Gastroesophageal sphincter (tissue), 3 donors: Measurements from ENCODE around the gene GPR37L1.

Experiments used
- EP300 ChIP-seq: sonication (generic); formaldehyde crosslinking; IDR thresholded peaks from one replicate; pipeline ENCODE4 v1.6.1; 2017; ENCODE audit warnings: antibody characterized with exemption, mild to moderate bottlenecking
- POLR2A ChIP-seq, 2 donors: fragments of 450-650 bp; IDR thresholded peaks; one replicate each; pipeline ENCODE4 v1.6.1; 2017; ENCODE audit warnings: antibody characterized with exemption in 2 of 2, mild to moderate bottlenecking in 2 of 2, moderate library complexity in 1 of 2
- POLR2AphosphoS5 ChIP-seq: sonication (generic); formaldehyde crosslinking; IDR thresholded peaks from one replicate; pipeline ENCODE4 v1.6.1; 2017; ENCODE audit warnings: antibody characterized with exemption
- TF ChIP-seq, protein P1 (sequence below), 4 experiments: fragments of 200-600 bp in 2 of 4; fragments of 450-650 bp in 2 of 4; sonication (generic) in 1 of 4; IDR thresholded peaks; one replicate each; pipeline ENCODE4 v1.5.1; 2017 to 2019; ENCODE audit warnings: antibody characterized with exemption in 4 of 4, mild to moderate bottlenecking in 2 of 4, moderate library complexity in 2 of 4

DNA sequence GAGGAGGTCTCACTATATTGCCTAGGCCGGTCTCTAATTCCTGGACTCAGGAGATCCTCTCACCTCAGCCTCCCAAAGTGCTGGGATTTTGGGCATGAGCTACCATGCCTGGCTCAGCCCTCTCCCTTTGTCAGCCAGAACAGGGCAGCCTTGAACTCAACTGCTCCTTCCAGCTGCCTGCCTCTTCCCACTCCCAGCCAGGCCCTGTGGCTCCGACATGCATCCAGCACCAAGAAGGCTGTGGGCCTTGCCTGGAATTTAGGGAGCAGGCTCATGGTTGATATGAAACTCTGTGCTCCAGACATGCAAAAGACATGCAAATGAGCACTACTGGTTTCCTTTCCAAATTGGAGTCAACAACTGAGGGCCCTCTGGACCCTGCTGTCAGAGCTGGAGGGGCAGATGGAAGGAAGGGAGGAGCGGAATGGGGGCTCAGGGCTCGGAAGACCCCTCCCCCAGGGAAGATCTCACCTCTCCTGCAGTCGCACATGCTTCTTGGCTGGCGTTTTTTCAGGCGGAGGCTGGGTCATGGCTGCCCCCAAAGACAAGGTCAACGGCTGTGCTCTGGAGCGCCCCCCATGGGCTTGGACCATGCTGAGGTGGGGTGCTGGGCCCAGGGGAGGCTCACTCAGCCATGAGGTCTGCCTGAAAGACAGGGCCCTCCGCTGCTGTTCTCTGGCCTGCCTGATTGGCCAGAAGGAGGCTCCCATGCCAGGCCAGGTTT, 36.3 kb downstream of the GPR37L1 start:
- TF ChIP-seq EP300: no peak
- TF ChIP-seq, protein P1, sequence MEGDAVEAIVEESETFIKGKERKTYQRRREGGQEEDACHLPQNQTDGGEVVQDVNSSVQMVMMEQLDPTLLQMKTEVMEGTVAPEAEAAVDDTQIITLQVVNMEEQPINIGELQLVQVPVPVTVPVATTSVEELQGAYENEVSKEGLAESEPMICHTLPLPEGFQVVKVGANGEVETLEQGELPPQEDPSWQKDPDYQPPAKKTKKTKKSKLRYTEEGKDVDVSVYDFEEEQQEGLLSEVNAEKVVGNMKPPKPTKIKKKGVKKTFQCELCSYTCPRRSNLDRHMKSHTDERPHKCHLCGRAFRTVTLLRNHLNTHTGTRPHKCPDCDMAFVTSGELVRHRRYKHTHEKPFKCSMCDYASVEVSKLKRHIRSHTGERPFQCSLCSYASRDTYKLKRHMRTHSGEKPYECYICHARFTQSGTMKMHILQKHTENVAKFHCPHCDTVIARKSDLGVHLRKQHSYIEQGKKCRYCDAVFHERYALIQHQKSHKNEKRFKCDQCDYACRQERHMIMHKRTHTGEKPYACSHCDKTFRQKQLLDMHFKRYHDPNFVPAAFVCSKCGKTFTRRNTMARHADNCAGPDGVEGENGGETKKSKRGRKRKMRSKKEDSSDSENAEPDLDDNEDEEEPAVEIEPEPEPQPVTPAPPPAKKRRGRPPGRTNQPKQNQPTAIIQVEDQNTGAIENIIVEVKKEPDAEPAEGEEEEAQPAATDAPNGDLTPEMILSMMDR (IDR thresholded peaks at IDR 0.05): no peak
- TF ChIP-seq POLR2A (IDR thresholded peaks at IDR 0.05): no peak
- TF ChIP-seq POLR2AphosphoS5: no peak
